Erythroblast (primary cell): Measurements from ENCODE around the gene CHD2.

ENCODE experiments used
- GATA1 ChIP-seq: IDR thresholded peaks from 2 replicates; pipeline ENCODE4 v1.6.1; 2011; ENCODE audit warnings: low read depth, mild to moderate bottlenecking, control low read depth, low read length, moderate library complexity
- POLR2A ChIP-seq: IDR thresholded peaks from 2 replicates; pipeline ENCODE4 v1.6.1; 2011; ENCODE audit warnings: mild to moderate bottlenecking, low read length

- TF ChIP-seq POLR2A (no peak), GATA1 (no peak)
These were observed 127.3 kb downstream of the CHD2 start for GRCh38 chr15:93027413-93027812.
